ENCODE data around the gene PHACTR1. TPM values are rescaled to one million over a fixed set of nuclear protein-coding genes. Genes with fewer than 3 reads are reported as not detected.

Gene PHACTR1
- total RNA-seq, 2 experiments from 2014 or later: 0.11 TPM; not detected in 1

GRCh38 chr6:12878741-12879140 lies 162.2 kb downstream of the PHACTR1 start:
- Mint-ChIP-seq H3K4me3 (no peak overlapping the region), H3K9me3 (no peaks in the 10 kb centered on the region), H3K36me3 (ENCODE audit: low read depth) (no peaks in the 10 kb centered on the region), H3K27ac (no peak overlapping the region), H3K27me3 (no peaks in the 10 kb centered on the region), H3K4me1 (ENCODE audit: low read depth) (no peaks in the 10 kb centered on the region)
- POLR2A ChIA-PET: no interaction called here
- TF ChIP-seq, protein P1, sequence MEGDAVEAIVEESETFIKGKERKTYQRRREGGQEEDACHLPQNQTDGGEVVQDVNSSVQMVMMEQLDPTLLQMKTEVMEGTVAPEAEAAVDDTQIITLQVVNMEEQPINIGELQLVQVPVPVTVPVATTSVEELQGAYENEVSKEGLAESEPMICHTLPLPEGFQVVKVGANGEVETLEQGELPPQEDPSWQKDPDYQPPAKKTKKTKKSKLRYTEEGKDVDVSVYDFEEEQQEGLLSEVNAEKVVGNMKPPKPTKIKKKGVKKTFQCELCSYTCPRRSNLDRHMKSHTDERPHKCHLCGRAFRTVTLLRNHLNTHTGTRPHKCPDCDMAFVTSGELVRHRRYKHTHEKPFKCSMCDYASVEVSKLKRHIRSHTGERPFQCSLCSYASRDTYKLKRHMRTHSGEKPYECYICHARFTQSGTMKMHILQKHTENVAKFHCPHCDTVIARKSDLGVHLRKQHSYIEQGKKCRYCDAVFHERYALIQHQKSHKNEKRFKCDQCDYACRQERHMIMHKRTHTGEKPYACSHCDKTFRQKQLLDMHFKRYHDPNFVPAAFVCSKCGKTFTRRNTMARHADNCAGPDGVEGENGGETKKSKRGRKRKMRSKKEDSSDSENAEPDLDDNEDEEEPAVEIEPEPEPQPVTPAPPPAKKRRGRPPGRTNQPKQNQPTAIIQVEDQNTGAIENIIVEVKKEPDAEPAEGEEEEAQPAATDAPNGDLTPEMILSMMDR (IDR thresholded peaks at IDR 0.05): no peak
- ATAC-seq (no peak), DNase-seq (no peak)
- CTCF ChIA-PET: interaction anchor here (0.8 to 1.3 kb wide), 2 partner anchors 13 to 252 kb away, joined by 3 to 4 read pairs; no protein-coding TSS in a partner anchor
- intact Hi-C loops (cut with micrococcal nuclease): no loop called here

DNA sequence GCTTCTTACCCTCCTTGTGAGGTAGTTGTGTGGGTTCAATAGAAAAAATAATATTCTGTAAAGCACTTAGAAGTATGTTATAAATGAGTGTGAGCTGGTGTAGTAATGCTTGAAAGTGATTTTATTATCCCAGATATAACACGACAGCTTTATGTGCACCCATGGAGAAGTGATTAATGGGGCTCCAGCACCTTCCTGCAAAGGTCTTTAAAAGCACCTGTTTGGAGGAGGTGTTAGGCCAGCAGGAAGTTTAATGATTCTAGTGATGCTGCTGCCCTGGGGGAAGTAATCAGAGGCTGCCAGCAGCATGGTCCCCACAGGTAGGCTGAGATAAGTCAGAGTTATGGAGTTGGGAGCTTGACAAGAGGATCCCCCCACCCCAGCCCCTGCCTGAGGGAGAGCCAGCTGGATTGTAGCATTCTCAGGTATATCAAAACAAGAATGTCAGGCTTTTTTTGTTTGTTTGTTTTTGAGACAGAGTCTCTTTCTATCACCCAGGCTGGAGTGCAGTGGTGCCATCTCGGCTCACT lies 166.3 kb downstream of the PHACTR1 start:
- no peaks in the 10 kb centered on the region for H3K4me1 Mint-ChIP-seq (ENCODE audit: low read depth)
- H3K27ac Mint-ChIP-seq: no peak overlapping the region
- H3K9me3 Mint-ChIP-seq: no peaks in the 10 kb centered on the region
- no peak for ATAC-seq
- no peaks in the 10 kb centered on the region for H3K36me3 Mint-ChIP-seq (ENCODE audit: low read depth)
- intact Hi-C loops (cut with micrococcal nuclease): no loop called here
- no peak overlapping the region for H3K4me3 Mint-ChIP-seq
- no peak for DNase-seq
- CTCF ChIA-PET: no interaction called here
- peaks cover 3% of the 10 kb centered on the region for H3K27me3 Mint-ChIP-seq
- TF ChIP-seq, protein P1 (IDR thresholded peaks at IDR 0.05): no peak
- POLR2A ChIA-PET: no interaction called here

DNA sequence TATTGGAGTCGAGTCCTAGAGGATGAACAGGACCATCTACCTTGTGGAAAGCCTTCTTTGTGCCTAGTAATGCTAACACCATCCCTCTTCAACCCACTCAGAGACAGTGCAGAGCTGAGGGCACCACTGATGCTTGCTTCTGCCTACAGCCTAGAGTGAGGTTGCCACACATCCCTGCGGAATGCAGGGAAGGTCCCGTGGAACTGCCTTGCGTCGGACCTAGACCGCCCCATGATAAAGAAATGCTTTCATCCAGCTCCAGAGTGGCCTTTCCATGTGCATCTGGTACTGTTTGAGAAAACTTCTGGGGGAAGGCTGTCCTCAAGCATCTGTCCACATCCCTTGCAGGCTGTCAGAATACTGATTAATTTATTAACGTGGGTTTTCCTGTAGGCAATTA lies 168.4 kb downstream of the PHACTR1 start:
- Mint-ChIP-seq H3K4me1 (ENCODE audit: low read depth) (no peaks in the 10 kb centered on the region), H3K36me3 (ENCODE audit: low read depth) (no peaks in the 10 kb centered on the region), H3K27ac (no peak overlapping the region), H3K27me3 (peaks cover 3% of the 10 kb centered on the region), H3K9me3 (no peaks in the 10 kb centered on the region), H3K4me3 (no peak overlapping the region)
- ChIA-PET POLR2A (no interaction called here), CTCF (no interaction called here)
- intact Hi-C loops (cut with micrococcal nuclease): no loop called here
- TF ChIP-seq, protein P1 (IDR thresholded peaks at IDR 0.05): no peak
- ATAC-seq (no peak), DNase-seq (no peak)

DNA sequence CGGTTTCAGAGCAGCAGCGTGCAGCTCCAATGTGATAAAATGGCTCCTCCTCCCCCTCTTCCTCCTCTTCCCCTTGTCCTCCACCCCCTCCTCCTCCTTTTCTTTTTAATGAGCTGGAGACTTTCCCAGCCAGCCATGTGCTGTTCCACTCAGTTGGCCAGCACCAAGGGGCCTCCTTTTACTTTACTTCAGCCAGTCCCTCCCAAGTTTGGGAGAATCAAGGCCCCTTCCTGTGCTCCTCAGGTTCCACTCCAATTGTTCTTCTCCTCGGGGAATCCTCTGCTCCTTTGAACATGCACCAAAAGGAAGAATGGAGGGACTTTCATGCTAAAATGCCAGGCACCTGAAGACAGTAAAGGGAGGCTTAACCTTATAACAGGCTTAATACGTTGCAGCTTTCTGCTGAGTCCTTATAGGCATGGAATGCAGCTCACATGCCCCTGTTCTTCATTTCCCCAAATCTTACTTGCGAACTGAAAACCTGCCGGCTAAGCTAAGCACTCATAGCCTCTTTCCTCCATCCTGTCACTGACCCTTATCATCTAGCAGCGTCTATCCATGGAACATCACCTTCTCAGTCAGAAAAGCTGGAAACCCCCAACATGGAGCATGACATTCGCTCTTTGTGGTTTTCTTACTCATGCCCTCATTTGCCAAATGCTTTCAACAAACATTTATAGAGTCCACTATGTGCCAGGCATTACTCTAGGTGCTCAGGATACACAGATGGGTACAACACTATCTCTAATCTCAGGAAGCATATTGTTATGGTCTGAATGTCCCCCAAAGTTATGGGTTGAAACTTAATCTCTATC lies 170.6 kb downstream of the PHACTR1 start:
- peaks cover 3% of the 10 kb centered on the region for H3K27me3 Mint-ChIP-seq
- H3K4me3 Mint-ChIP-seq: no peak overlapping the region
- no peak for ATAC-seq
- no peaks in the 10 kb centered on the region for H3K36me3 Mint-ChIP-seq (ENCODE audit: low read depth)
- CTCF ChIA-PET: interaction anchor here (0.5 to 1.3 kb wide), 3 partner anchors 25 to 249 kb away, joined by 3 read pairs; no protein-coding TSS in a partner anchor
- POLR2A ChIA-PET: no interaction called here
- no peak for DNase-seq
- peaks cover 10% of the 10 kb centered on the region for H3K9me3 Mint-ChIP-seq
- H3K27ac Mint-ChIP-seq: no peak overlapping the region
- intact Hi-C loops (cut with micrococcal nuclease): no loop called here
- no peaks in the 10 kb centered on the region for H3K4me1 Mint-ChIP-seq (ENCODE audit: low read depth)
- TF ChIP-seq, protein P1 (IDR thresholded peaks at IDR 0.05): no peak

DNA sequence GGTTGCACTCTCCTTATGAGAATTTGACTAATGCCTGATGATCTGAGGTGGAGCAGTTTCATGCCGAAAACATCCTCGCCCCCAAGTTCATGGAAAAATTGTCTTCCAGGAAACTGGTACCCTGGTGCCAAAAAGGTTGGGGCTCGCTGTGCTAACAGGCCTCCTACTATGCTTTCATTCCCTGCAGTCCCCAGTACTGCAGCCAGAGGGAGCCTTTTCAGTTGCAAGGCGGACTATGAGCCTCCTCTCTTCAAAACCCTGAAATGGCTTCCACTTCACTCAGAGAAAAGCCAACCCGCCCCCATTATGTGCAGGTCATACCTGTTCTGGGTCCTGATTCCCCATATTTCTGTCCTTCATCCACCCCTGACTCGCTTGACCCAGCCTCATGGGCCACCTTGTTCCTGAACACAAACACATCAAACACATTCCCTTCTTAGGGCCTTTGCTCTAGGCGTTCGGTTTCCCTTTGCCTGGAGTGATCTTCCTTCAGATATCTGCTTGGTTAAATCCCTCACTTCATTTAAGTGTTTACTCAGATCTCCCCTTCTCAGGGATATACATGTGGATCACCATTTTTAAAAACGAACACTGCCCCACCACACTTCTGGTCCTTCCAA lies 173.7 kb downstream of the PHACTR1 start:
- Mint-ChIP-seq H3K9me3 (peaks cover 10% of the 10 kb centered on the region), H3K27me3 (peaks cover 1% of the 10 kb centered on the region), H3K27ac (no peak overlapping the region), H3K36me3 (ENCODE audit: low read depth) (no peaks in the 10 kb centered on the region), H3K4me1 (ENCODE audit: low read depth) (no peaks in the 10 kb centered on the region), H3K4me3 (no peak overlapping the region)
- ATAC-seq (peak; percentile 39), DNase-seq (peak; percentile 45)
- CTCF ChIA-PET: interaction anchor here (0.8 kb wide), 1 partner anchor 20 kb away, joined by 3 read pairs; no protein-coding TSS in a partner anchor
- POLR2A ChIA-PET: interaction anchor here (0.7 kb wide), 1 partner anchor 15 kb away, joined by 3 read pairs; no protein-coding TSS in a partner anchor
- intact Hi-C loops (cut with micrococcal nuclease): loop anchor here (5.0 kb wide), 1 partner anchor 253 kb away; no protein-coding TSS in a partner anchor
- TF ChIP-seq, protein P1 (IDR thresholded peaks at IDR 0.05): peak; percentile 22
